Measurements from ENCODE around the gene NUTM2D.
"Not testable (repeated sequence)": the region's sequence is repeated elsewhere in the genome, so short reads cannot be mapped to it uniquely, and the experiment has no call there.

DNA sequence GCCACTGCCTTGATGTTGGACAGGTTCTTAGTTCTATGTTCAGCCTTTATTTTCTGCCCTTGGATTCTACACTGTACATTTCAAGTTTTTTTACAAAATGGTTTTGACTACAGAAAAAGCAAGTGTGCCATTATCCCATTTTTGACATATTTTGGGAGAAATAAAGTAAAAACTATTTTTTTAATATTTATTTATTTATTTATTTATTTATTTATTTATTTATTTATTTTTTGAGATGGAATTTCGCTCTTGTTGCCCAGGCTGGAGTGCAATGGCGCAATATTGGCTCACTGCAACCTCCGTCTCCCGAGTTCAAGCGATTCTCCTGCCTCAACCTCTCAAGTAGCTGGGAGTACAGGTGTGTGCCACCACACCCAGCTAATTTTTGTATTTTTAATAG is 33.0 kb upstream of the NUTM2D start:
- not testable (repeated sequence) for TF ChIP-seq POLR2A, TAF1, POU2F2 (IDR thresholded peaks at IDR 0.05; ENCODE audit: low read depth, low read length)
